Activated T-helper 17 cell treated with anti-CD3 and anti-CD28 coated beads, Interleukin-2, amount 50 U/mL, for 72 hours (primary cell): ENCODE results near the gene PITPNC1. TPM values are rescaled to one million over a fixed set of nuclear protein-coding genes. Genes with fewer than 3 reads are reported as not detected.

Experiments used
- ATAC-seq: fragments of 150-1000 bp; cut with Tn5 transposase; replicated peaks from 2 replicates; pipeline ENCODE4 v1.10.0; 2021; ENCODE audit warnings: mild to moderate bottlenecking, moderate library complexity
- H3K27ac Mint-ChIP-seq: one replicate; pipeline ENCODE4 v1.8.0; 2022; ENCODE audit warnings: mixed read lengths
- H3K27me3 Mint-ChIP-seq: one replicate; pipeline ENCODE4 v1.8.0; 2022; ENCODE audit warnings: mixed read lengths
- H3K36me3 Mint-ChIP-seq: one replicate; pipeline ENCODE4 v1.8.0; 2022; ENCODE audit warnings: low read depth, mild to moderate bottlenecking, mixed read lengths
- H3K4me1 Mint-ChIP-seq: one replicate; pipeline ENCODE4 v1.8.0; 2022; ENCODE audit warnings: mixed read lengths
- H3K4me3 Mint-ChIP-seq: one replicate; pipeline ENCODE4 v1.8.0; 2022; ENCODE audit warnings: mild to moderate bottlenecking, mixed read lengths
- H3K9me3 Mint-ChIP-seq: one replicate; pipeline ENCODE4 v1.8.0; 2022; ENCODE audit warnings: mixed read lengths
- total RNA-seq, 2 donors: library from RNA; stranded (reverse); gene quantifications; one replicate each; pipeline ENCODE4 v1.2.3, GENCODE V29; 2022

The PITPNC1 gene
- total RNA-seq, 2 donors from 2014 or later: 43.0 to 45.4 TPM

GRCh38 chr17:67733449-67733848, 356.4 kb downstream of the PITPNC1 start:
- H3K9me3 Mint-ChIP-seq: no peaks in the 10 kb centered on the region
- ATAC-seq: no peak
- peaks cover 11% of the 10 kb centered on the region for H3K4me1 Mint-ChIP-seq
- H3K4me3 Mint-ChIP-seq: no peak overlapping the region
- H3K27ac Mint-ChIP-seq: peak overlapping the region; percentile 56
- no peaks in the 10 kb centered on the region for H3K27me3 Mint-ChIP-seq
- peaks cover 100% of the 10 kb centered on the region for H3K36me3 Mint-ChIP-seq

DNA sequence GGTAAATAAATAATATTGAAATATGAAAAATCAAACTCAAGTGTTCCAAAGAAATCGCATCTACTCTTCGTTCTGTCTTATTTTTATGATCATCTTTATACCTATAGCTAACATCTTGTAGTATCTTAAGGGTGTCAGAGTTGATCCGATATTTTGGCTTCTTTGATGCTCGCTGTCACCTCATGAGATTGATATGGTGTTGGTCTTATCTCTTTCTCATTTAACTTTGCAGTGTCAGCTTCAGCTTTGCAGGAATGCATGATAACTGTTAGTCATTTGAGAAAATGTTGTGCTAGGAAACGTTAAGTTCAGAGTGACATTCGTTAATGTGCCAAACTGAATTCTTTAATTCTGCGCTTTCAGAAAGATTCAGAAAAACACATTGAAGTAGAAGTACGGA, 360.1 kb downstream of the PITPNC1 start:
- no peak overlapping the region for H3K27ac Mint-ChIP-seq
- H3K9me3 Mint-ChIP-seq: no peaks in the 10 kb centered on the region
- H3K27me3 Mint-ChIP-seq: no peaks in the 10 kb centered on the region
- peaks cover 98% of the 10 kb centered on the region for H3K36me3 Mint-ChIP-seq
- ATAC-seq: no peak
- no peak overlapping the region for H3K4me3 Mint-ChIP-seq
- H3K4me1 Mint-ChIP-seq: peaks cover 11% of the 10 kb centered on the region

DNA sequence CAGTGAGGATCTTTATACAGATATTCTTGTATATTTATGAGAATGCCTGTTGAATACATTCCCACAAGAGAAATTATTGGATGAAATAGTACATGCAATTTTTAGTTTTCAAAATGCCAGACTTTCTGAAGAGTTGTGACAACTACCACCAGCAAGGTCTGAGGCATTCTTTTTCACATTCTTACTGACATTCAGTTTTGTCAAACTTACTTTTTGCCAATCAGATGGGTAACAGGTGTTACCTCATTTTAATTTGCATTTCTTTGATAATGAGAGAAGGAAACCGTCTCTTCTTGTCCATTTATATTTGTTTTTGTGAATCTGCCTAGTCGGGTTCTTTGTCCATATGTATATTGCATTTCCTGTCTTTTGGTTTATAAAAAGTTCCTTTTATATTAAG, 364.9 kb downstream of the PITPNC1 start:
- H3K36me3 Mint-ChIP-seq: peaks cover 98% of the 10 kb centered on the region
- no peak for ATAC-seq

More for the DNA sequence above, 364.9 kb downstream of the PITPNC1 start:
- H3K27ac Mint-ChIP-seq: no peak overlapping the region
- H3K27me3 Mint-ChIP-seq: no peaks in the 10 kb centered on the region
- H3K9me3 Mint-ChIP-seq: no peaks in the 10 kb centered on the region
- H3K4me1 Mint-ChIP-seq: no peaks in the 10 kb centered on the region
- no peak overlapping the region for H3K4me3 Mint-ChIP-seq

Other genes starting within 250 kb of the PITPNC1 start
- gene HELZ, start 132.1 kb upstream of the PITPNC1 start, total RNA-seq: 100 to 1,000 TPM in 1 of 2 donors, 10 to 100 TPM in 1; 81.9 to 117 TPM
- 100 to 1,000 TPM in 1 of 2 donors, 10 to 100 TPM in 1; 83.0 to 112 TPM for gene PSMD12, start 10.7 kb upstream of the PITPNC1 start, total RNA-seq